Esophagus squamous epithelium (tissue), 4 donors: ENCODE data around the gene ABCE1.

Experiments
- CTCF ChIP-seq, 6 experiments: fragments of 450-650 bp in 4 of 6; fragments of 200-600 bp in 2 of 6; sonication (generic) in 2 of 6; IDR thresholded peaks; one replicate each; pipeline ENCODE4 v1.5.1; 2016 to 2019; ENCODE audit warnings: antibody characterized with exemption in 6 of 6, mild to moderate bottlenecking in 4 of 6, moderate library complexity in 4 of 6
- POLR2A ChIP-seq, 4 donors: fragments of 450-650 bp; IDR thresholded peaks; one replicate each; pipeline ENCODE4 v1.6.1; 2017; ENCODE audit warnings: antibody characterized with exemption in 4 of 4, mild to moderate bottlenecking in 4 of 4, moderate library complexity in 3 of 4

- TF ChIP-seq POLR2A (IDR thresholded peaks at IDR 0.05) (no peak), CTCF (IDR thresholded peaks at IDR 0.05) (no peak)
Measured at GRCh38 chr4:145132511-145133098, 34.5 kb downstream of the ABCE1 start.
